Posterior vena cava (tissue), 2 donors: Measurements from ENCODE around the gene EBF3. TPM values are rescaled to one million over a fixed set of nuclear protein-coding genes. Genes with fewer than 3 reads are reported as not detected.
A peak's percentile ranks its signal among the peaks of the same experiment; 100 is the strongest.
"Not testable (repeated sequence)": the region's sequence is repeated elsewhere in the genome, so short reads cannot be mapped to it uniquely, and the experiment has no call there.

Experiments used
- DNase-seq: peaks from one replicate; pipeline ENCODE4 v3.0.0-alpha.2; 2020; ENCODE audit warnings: low spot score
- intact Hi-C, 2 donors: fragments of 100-400 bp; cut with DNase I; formaldehyde crosslinking; loops; one replicate each; pipeline versions ENCODE4 v1.14.1 to v1.14.2; 2022 to 2023
- total RNA-seq, 2 donors: library from RNA; stranded (reverse); fragmentation: NEBNext Ultra II Directional; extraction: Animal tissue kit (Norgen Biotek cat#: 25700); gene quantifications; one replicate each; pipeline ENCODE4 v1.2.1, GENCODE V29; 2021
- donor health status: DM: yes; HTN: yes; CAD: no.
- donor health status: DM: yes; HTN: yes; CAD: no.

EBF3 gene
- total RNA-seq, 2 donors from 2014 or later = 8.7 to 9.1 TPM

DNA sequence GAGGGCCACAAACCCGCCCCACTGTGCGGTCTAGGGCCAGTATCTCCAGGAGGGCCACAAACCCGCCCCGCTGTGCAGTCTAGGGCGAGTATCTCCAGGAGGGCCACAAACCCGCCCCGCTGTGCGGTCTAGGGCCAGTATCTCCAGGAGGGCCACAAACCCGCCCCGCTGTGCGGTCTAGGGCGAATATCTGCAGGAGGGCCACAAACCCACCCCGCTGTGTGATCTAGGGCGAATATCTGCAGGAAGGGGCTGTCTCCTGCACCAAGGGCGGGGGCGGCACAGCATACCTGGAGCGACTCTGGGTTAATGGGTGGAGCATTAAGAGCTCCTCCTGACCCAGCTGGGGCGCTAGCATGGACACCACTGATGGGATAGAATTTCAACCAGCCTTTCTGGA lies 43.9 kb downstream of the EBF3 start:
- intact Hi-C loops = not testable (repeated sequence)
- DNase-seq = peak; percentile 45

DNA sequence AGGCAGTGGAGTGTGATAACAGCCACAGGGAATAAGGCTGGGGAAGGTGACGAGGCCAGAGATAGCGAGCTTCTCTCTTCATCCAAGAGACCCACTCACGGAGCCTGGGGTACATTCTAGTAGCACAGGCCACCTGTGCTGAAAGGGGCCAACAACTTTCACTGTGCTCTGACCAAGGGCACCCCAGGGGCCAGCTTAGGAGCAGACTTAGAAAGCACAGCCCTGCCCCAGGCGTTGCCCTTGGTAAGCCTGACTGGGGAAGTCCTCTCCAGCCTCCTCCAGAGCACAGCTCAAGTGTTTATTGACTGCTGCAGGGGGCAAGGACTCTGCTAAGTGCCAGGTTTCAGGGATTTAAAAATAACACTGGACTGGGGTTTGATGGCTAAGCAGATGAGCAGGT lies 44.7 kb downstream of the EBF3 start:
- intact Hi-C loops = no loop called here
- DNase-seq = peak; percentile 62

DNA sequence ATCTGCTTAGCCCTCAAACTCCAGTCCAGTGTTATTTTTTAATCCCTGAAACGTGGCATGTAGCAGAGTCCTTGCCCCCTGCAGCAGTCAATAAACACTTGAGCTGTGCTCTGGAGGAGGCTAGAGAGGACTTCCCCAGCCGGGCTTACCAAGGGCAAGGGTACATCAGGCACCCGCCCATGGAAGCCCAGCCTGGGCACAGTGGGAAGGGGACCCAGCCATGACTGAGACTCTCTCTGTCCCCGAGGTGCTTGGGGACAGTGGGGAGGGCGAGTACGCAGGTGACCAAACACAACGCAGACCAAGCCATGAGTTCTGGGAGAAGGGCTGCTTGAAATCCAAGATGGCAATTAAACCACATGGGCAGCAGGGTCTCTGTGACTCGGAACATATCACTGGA lies 45.2 kb downstream of the EBF3 start:
- intact Hi-C loops = no loop called here
- DNase-seq = peak; percentile 79

DNA sequence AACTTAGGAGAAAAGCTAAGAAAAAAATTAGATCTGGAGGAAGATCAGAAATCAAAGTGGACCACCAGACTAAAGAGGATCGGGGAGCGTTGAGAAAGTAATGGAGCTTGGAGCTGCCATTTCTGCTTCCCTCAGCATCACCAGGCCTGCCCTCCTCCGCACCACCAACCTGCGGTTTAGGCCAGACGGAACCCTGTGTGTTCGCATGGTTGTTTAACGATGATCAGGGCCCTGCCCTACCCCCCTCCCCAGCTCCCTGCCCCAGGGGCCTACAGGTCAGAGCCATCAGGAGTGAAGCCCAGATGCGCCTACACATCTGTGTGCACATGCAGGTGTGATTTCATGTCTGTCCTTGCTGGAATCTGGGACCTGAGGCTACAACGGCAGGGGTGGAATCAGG lies 45.7 kb downstream of the EBF3 start:
- intact Hi-C loops = no loop called here

DNA sequence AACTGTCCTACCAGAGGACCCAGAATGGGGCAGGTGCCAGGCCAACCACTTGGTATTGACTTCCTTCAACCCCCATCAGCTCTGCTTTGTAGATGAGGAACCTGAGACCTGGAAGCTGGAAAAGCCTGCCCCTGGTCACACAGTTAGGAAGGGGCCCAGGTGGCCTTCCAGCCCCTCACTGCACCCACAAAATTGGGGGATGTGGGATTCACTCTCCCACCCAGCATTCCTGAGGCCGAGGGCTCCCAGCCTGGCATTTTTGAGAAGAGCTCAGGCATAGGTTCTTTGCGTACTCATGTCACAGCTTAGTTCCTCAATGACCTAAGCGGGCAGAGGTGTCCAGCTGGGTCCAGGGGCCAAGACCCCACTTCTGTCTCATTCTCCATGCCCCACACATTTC lies 46.1 kb downstream of the EBF3 start:
- intact Hi-C loops = no loop called here
- DNase-seq = peak; percentile 54

More for the DNA sequence above, 45.7 kb downstream of the EBF3 start:
- DNase-seq = peak; percentile 36

DNA sequence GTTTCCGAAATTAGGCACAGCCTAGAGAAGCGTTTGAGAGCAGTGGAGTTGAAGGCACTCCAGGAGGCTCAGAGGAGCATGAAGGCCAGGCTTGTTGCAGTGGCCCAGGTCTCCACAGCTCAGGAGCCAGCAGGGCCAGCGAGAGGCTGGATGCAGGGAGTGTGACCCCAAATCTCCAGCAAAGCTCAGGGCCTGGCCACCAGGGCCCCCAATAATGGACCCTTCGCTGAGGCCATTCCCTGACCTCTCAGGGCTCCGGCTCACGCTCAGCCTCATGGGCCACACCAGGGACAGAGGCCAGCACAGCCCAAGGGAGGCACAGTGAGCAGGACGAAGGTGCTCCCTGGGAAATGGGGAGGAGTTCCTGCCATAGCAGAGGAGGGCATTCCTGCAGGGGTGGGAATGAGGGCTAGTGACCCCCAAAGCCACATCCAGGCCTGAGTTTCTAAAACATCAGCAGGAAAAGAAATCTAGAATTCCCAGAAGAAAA lies 47.5 kb downstream of the EBF3 start:
- peak; percentile 47 for DNase-seq

DNA sequence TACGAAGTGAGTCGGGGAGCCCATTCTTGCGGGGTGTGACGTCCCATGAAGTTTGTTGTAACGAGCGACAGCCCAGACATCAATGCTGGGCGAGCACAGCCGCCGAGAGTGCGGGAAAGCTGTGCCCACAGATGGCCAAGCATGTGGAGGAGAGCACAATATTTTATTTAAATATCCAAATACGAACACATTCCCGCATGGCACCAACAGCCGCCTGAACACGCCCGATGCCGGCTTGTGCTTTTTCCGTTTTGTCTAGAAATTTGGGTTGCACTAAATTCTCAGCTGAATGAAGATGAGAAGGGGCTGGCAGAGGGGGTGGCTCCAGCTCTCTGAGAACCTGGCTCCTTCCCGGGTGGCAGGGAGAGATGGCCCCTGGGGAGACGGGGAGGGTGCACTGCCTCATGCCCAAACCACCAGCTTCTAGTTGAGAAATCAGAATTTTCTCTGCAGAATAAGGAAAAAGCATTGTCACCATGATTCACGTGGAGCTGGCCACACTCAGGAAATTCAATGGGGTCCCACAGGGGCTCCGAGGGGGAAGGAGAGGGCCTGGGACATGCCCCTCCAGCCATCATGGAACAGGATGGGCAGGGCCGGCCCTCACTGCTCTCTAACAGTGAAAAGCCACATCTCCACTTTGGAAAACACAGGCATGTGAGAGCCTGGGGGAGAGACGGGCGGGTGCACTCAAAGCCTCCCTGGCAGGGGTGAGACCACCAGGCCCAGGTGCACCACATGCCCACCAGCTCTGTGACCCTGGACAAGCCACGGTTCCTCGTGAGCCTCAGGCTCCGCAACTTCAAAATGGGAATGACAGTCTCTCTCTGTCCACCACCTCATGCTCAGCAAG lies 48.3 kb downstream of the EBF3 start:
- intact Hi-C loops = no loop called here
- DNase-seq = peak; percentile 59

More for the DNA sequence above, 47.5 kb downstream of the EBF3 start:
- intact Hi-C loops = no loop called here

DNA sequence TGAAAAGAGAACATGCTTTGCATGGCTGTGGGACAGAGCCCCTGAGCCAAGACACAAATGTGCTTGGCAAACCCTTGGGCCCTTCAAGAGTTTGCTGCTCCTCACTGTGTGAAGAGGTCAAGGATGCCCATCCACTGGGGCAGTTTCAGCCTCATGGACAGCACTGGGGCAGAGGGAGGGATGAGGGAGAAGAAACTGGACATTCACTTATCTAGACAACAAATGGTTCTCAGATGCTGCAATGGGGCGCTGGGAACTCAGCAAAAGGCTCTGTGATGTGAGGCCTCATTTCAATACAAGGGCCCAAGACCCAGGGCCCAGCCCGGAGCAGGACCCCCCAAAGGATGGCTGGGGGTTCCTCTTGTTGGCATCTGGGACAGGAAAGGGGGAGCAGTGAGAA lies 49.1 kb downstream of the EBF3 start:
- intact Hi-C loops = no loop called here
- DNase-seq = peak; percentile 37

DNA sequence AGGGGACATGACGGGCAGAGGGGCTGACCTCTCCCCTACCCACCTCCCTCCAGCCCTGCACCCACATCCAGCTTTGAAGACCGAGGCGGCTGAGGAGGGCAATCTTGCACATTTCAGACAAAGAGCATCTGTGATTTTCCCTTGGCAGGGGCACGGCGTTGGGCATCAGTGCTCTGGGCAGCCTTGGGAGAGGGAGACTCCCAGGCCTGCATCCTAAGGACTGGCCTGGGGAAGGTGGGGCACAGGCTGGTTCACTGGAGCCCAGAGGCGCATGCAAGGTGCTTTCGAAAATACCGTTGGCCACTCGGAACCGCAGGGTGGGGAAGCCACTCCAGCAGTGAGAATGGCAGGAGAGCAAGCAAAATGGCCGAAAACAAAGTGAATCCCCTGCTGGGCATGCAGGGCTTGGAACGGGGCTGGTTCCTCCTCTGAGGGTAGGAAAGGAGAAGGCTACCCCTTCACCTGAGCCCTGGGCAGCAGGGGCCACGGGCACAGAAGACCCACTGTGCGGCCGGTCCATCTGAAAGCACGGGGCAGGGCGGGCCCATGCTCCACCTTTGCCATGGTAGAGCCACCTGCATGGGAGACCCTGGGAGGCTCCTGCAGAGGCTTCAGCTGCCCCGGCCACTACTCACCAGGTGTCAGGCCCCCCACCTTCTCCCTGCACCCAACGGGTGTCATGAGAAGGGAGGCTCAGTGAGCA lies 49.8 kb downstream of the EBF3 start:
- DNase-seq = peak; percentile 55

DNA sequence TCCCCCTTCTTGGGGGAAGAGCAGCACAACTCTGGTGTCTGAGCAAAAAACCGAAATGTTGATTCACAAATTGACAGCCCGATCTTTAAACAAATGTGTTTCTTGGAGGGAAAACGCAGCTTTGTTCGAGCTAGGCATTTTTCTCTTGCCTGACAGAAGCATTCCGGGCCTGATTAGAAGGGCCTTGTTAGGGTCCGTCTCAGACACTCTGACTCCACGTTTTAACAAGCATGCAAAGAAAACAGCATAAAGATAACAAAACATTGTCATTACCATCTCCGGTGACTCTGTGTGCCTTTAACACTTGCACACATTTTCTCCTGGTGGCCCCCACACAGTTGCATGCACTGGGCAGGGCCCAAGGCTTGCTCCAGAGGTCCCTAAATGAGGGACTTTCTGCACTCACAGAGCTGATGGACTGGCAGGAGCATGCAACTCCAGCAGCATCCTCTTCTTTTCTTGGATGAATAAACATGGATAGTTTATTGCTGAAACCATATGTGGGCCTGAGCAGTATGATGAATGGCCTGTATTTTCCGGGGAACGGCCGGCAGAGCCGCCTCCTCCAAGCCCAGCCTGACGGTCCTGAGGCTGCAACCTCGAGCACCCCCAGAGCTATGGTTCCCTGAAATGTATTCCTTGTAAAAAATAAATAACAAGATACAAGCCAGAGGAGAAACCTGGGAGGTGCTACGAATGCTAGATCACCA lies 50.9 kb downstream of the EBF3 start:
- intact Hi-C loops = no loop called here
- DNase-seq = peak; percentile 61

More for the DNA sequence above, 49.8 kb downstream of the EBF3 start:
- intact Hi-C loops = no loop called here

DNA sequence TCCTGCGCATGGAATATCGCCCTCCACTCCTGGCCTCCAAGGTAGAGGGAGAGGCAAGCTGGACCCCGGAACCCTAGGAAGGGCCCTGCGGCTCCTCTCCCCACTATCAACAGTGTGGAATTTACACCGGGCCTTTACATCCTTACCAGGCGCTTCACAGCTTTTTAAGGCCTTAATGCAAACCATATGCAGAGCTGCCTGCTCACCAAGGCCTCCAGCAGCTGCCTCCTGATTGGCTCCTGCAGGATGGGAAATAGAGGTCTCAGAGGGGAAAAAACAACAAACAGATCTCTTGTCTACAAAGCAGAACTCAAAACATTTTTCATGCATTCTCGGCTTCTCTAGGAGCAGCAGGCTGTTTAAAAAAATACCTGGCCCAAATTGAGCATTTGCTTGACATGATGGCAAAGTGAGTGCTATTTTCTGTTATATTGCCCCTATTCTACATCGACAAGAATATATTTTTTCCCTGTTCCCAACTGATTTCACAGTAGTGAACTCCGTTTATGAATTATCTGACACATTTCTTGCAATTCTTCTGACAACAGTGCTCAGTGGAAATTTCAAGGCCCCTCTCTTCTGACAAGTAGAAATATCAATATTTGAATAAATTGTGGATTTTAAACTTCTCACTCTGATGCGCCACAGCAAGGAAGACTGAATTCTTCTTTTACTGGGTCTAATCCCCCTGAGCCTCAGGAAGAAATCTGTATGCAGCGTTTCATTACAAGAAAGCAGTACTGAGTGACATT lies 51.7 kb downstream of the EBF3 start:
- no peak for DNase-seq
- intact Hi-C loops = no loop called here

DNA sequence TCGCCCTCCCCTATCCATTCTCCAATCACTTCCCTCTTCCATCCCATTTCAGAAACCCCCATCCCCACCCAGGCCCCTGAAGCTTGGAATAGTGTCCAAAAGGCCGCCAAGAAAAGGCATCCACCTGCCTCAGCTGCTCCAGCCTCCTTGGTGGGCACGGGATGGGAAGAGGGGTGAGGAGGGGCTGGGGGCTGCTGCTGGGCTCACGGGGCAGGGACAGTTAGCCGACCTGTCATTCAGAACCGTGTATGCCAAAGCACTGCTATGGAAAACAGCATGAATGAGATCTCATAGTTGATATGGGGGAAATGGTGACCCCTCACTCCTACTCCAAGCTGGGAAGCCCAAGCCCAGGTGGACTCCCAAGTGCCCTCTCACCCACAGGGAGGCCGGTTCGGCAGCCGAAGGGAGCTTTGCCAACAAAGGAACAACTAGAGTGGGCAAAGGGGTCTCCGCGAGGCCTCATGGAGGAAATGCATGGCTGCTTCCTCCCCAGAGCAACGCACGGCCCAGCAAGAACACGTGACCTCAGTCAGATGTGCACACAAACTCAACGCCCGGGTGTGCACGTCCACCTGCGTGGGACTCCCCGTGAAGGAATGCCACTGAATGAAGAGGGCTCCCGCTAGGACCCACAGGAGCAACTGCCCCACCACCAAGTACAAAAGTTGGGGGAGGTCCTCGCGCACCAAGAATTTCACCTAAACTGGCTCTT lies 52.5 kb downstream of the EBF3 start:
- intact Hi-C loops = no loop called here
- peak; percentile 58 for DNase-seq

DNA sequence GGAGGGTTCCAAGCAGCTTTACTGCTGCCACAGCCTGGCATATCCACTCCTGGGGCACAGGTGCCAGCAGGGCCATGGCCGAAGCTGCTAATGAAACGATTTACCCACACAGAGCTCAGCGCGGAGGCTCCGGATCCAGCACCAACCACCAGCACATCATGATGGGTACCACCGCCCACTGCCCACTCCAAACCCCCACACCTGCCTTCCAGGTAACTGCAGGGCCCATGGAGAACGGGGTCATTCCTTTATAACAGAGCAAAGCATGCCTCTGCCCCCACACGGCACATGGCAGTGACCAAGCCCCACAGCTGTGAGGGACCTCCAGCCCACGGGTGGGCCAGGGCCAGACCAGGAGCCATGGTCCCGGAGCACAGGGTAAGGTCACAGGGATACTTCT lies 53.2 kb downstream of the EBF3 start:
- intact Hi-C loops = no loop called here
- peak; percentile 64 for DNase-seq

DNA sequence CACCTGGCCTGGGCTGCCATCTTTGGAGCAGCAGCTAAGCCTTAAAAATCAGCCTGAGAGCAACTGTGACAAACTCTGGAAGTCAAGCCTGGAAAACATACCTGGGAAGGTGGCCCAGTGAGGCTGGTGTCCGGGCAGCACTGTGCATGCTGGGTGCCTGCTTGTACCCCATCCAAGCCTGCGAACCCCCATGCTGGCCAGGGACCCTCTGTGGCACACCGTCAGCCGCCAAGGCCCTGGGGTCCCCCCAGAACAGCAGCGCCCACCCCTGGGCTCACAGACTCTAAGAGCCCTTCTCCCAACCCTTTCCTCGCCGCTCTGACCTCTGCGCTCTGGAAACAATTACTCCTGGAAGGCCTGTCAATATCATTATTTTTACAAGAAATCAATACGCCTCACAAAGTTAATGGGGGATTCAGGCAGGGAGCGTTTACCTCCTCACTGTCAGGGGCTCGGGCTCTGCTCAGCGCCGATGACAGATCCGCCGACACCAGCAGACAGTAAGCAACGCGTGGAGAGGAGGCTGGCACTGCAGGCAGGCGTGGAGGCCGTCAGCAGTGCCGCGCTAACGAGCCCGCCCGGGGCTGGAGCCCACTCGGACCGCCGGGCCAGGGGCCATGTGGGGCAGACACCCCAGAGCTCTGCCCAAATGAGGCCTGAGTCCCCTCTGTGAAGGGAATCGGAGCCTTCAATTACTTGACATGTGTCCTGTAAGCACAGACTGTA lies 54.4 kb downstream of the EBF3 start:
- DNase-seq = peak; percentile 47
- intact Hi-C loops = no loop called here

DNA sequence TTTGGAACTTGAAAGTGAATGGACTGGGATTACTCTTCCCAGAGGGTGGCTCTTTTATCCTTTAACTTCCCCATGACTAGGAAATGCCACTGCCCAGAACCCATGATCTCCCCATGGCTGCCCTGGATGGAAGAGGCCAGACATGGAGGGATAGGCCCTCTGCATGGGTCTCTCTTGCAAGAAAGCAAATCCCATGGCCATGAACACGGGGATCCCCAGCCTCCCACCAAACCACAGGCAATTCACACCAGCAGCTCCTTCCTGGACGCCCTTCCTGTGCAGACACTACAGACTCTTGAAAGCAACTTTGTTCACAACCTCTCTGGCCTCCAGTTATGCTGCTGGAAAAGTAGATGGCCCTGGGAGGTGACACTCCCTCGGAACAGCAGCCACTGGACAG lies 55.0 kb downstream of the EBF3 start:
- intact Hi-C loops = no loop called here
- peak; percentile 28 for DNase-seq

DNA sequence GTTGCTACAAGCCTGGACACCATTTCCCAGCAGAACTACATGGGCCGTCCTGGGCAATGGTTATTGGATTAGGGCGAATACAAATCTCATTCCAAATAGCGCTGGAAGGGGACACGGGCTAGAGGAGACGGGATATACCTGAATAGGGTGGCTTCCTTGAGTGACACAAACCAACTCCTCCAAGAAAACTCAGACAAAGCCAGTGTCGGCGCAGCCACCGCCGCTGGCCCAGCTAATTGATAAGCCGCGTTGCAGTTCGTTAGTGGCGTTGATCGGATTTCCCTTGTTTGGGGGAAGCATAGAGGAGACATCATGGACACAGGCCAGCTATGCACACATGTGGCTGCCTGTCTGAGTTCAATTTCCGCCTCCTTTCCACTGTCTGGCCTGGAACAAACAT lies 55.7 kb downstream of the EBF3 start:
- intact Hi-C loops = no loop called here
- peak; percentile 68 for DNase-seq

DNA sequence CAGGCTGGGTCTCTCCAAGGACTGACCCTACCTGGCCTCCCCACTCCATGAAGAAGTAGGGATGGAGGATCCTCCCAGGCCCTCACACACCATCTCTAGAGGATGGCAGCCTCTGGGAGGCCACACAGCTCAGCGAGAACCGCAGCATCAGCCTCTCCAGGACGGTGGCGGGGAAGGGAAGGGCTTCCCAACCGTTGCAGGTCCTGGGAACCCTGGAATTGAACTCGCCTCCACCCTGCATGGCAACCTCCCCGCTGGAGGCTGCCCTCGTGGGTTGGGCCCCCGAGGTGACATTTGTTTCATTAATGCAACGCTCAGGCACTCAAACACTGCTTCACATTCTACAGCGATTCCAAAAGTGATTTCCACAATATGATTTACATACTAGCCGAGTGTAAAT lies 58.5 kb downstream of the EBF3 start:
- DNase-seq = no peak

DNA sequence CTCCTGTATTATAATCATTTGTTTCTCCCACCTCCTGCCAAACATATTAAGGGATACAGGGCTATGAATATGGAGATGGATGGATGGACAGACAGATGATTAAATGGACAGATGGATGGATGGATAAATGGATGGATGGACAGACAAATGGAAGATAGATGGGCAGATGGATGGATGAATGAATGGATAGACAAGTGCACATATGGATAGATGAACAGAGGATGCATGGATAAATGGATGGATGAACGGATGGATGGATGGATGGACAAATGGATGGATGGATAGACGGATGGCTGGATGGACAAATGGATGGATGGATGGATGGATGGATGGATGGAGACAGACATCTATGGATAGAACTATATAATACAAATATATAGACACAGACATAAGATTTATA lies 59.8 kb downstream of the EBF3 start:
- intact Hi-C loops = no loop called here
- DNase-seq = no peak

More for the DNA sequence above, 58.5 kb downstream of the EBF3 start:
- intact Hi-C loops = no loop called here
